OCI-LY3 (cell line): ENCODE data around the gene C1orf122.
A peak's percentile ranks its signal among the peaks of the same experiment; 100 is the strongest.

Source experiments
- H2AFZ ChIP-seq: fragments of 200-600, 300-600 bp; shearing (Covaris generic); 2 replicates; pipeline ENCODE4 v1.6.0; 2014; ENCODE audit warnings: antibody characterized with exemption, low read depth, low read length
- H3K27ac ChIP-seq: fragments of 200-600, 300-600 bp; sonication (generic); 2 replicates; pipeline ENCODE4 v1.5.1; 2014; ENCODE audit warnings: mild to moderate bottlenecking, low read length, moderate library complexity, mixed read lengths
- H3K27me3 ChIP-seq: fragments of 200-600, 300-600 bp; sonication (generic); 2 replicates; pipeline ENCODE4 v1.6.1; 2014; ENCODE audit warnings: low read depth, low read length, mixed read lengths
- H3K36me3 ChIP-seq: fragments of 200-600, 300-600 bp; sonication (generic); replicated peaks from 2 replicates; pipeline ENCODE3; 2014; ENCODE audit warnings: low read depth, low read length, mixed read lengths
- H3K4me1 ChIP-seq: fragments of 300-600, 200-600 bp; sonication (generic); 2 replicates; pipeline ENCODE4 v1.6.1; 2014; ENCODE audit warnings: low read length, mixed read lengths
- H3K4me2 ChIP-seq: fragments of 200-600, 300-600 bp; sonication (generic); 2 replicates; pipeline ENCODE4 v1.6.1; 2014; ENCODE audit warnings: low read length, mixed read lengths
- H3K4me3 ChIP-seq: fragments of 300-600, 200-600 bp; sonication (generic); 2 replicates; pipeline ENCODE4 v1.5.1; 2014; ENCODE audit warnings: antibody characterized with exemption, mild to moderate bottlenecking, low read length, moderate library complexity
- H3K79me2 ChIP-seq: fragments of 300-600, 200-600 bp; shearing (Covaris generic); 2 replicates; pipeline ENCODE4 v1.6.1; 2014; ENCODE audit warnings: mild to moderate bottlenecking, low read length, mixed read lengths
- H3K9ac ChIP-seq: fragments of 300-600, 200-600 bp; shearing (Covaris generic); 2 replicates; pipeline ENCODE4 v1.6.0; 2014; ENCODE audit warnings: mild to moderate bottlenecking, low read length, moderate library complexity
- H3K9me3 ChIP-seq: fragments of 200-600, 300-600 bp; shearing (Covaris generic); 2 replicates; pipeline ENCODE4 v1.6.1; 2014; ENCODE audit warnings: low read length, mixed read lengths; ENCODE audit not compliant: insufficient read depth
- H4K20me1 ChIP-seq: fragments of 200-600, 300-600 bp; sonication (generic); 2 replicates; pipeline ENCODE4 v1.6.1; 2016; ENCODE audit warnings: low read length, mixed read lengths; ENCODE audit not compliant: insufficient read depth
- CTCF ChIP-seq: fragments of 200-600, 300-600 bp; sonication (generic); IDR thresholded peaks from 2 replicates; pipeline ENCODE4 v1.5.1; 2014; ENCODE audit warnings: antibody characterized with exemption, low read length, low read depth
- EZH2phosphoT487 ChIP-seq: fragments of 200-600 bp; shearing (Covaris generic); IDR thresholded peaks from 2 replicates; pipeline ENCODE4 v1.6.1; 2018; ENCODE audit warnings: antibody characterized with exemption, mixed run types, low read depth

C1orf122 gene

GRCh38 chr1:37802439-37802838 lies 5.2 kb upstream of the C1orf122 start:
- H3K4me2 ChIP-seq: no peak overlapping the region
- H3K9ac ChIP-seq: no peak overlapping the region
- H3K4me1 ChIP-seq: peaks cover 7% of the 10 kb centered on the region
- H3K27me3 ChIP-seq: no peaks in the 10 kb centered on the region
- peaks cover 23% of the 10 kb centered on the region for H3K79me2 ChIP-seq
- H3K9me3 ChIP-seq: no peaks in the 10 kb centered on the region
- no peak overlapping the region for H2AFZ ChIP-seq
- H4K20me1 ChIP-seq: peaks cover 8% of the 10 kb centered on the region
- H3K4me3 ChIP-seq: no peak overlapping the region
- H3K36me3 ChIP-seq: peaks cover 43% of the 10 kb centered on the region
- TF ChIP-seq CTCF: no peak
- TF ChIP-seq EZH2phosphoT487: no peak
- H3K27ac ChIP-seq: no peak overlapping the region

GRCh38 chr1:37807220-37807554 lies 403 bp upstream of the C1orf122 start:
- no peaks in the 10 kb centered on the region for H3K27me3 ChIP-seq
- no peak for TF ChIP-seq EZH2phosphoT487
- no peak for TF ChIP-seq CTCF
- H3K9ac ChIP-seq: peak overlapping the region; percentile 90

GRCh38 chr1:37808369-37809319 lies 1.1 kb downstream of the C1orf122 start:
- Histone ChIP-seq H3K36me3 (peaks cover 22% of the 10 kb centered on the region), H3K27ac (peak overlapping the region; percentile 23; the same call in 1 of the 2 replicates)

More at GRCh38 chr1:37807220-37807554, 403 bp upstream of the C1orf122 start:
- Histone ChIP-seq H3K4me2 (peak overlapping the region; percentile 96), H4K20me1 (peaks cover 9% of the 10 kb centered on the region), H3K36me3 (peaks cover 29% of the 10 kb centered on the region), H3K9me3 (no peaks in the 10 kb centered on the region), H3K27ac (peak overlapping the region; percentile 37; the same call in 1 of the 2 replicates), H2AFZ (no peak overlapping the region), H3K4me3 (peak overlapping the region; percentile 100), H3K79me2 (peaks cover 36% of the 10 kb centered on the region), H3K4me1 (peaks cover 13% of the 10 kb centered on the region)

More at GRCh38 chr1:37808369-37809319, 1.1 kb downstream of the C1orf122 start:
- peak overlapping the region; percentile 80 for H3K4me2 ChIP-seq
- peak overlapping the region; percentile 90 for H3K9ac ChIP-seq
- peaks cover 9% of the 10 kb centered on the region for H4K20me1 ChIP-seq
- H3K9me3 ChIP-seq: no peaks in the 10 kb centered on the region
- no peaks in the 10 kb centered on the region for H3K27me3 ChIP-seq
- H3K4me1 ChIP-seq: peaks cover 13% of the 10 kb centered on the region
- peak overlapping the region; percentile 100 for H3K4me3 ChIP-seq
- H2AFZ ChIP-seq: no peak overlapping the region
- H3K79me2 ChIP-seq: peaks cover 36% of the 10 kb centered on the region
- TF ChIP-seq CTCF (no peak), EZH2phosphoT487 (no peak)
